GM12878 (cell line): ENCODE measurements around the gene MRTFB. TPM values are rescaled to one million over a fixed set of nuclear protein-coding genes. Genes with fewer than 3 reads are reported as not detected.

Experiments used
- ATAC-seq: fragments of 200-7000 bp; cut with Tn5 transposase; 3 replicates; pipeline ENCODE4 v1.9.1; 2020; ENCODE audit warnings: mild to moderate bottlenecking, moderate library complexity
- BruUV-seq: library from RNA; stranded (reverse); fragments of 400-500 nt; replicated peaks from 2 replicates; lab custom pipeline; 2021; lab: Mats Ljungman, UMichigan
- CTCF ChIA-PET: fragments of 300-600 bp; sonication (Branson Sonifier 250); formaldehyde crosslinking; extraction: SDS; loops from one replicate; lab custom pipeline; 2021; ENCODE audit warnings: inconsistent platforms; lab: Yijun Ruan, JAX
- POLR2A ChIA-PET: fragments of 350-600 bp; formaldehyde crosslinking; extraction: SDS; loops from one replicate; lab custom pipeline; 2021; ENCODE audit warnings: inconsistent platforms; lab: Charles Lee
- RAD21 ChIA-PET: fragments of 300-600 bp; sonication (Branson Sonifier 250); formaldehyde crosslinking; loops from one replicate; lab custom pipeline; 2023; ENCODE audit warnings: antibody characterized with exemption; ENCODE audit not compliant: unreplicated experiment; lab: Charles Lee
- SMC1A ChIA-PET: fragments of 300-600 bp; sonication (Branson Sonifier 250); formaldehyde crosslinking; loops from one replicate; lab custom pipeline; 2023; ENCODE audit not compliant: unreplicated experiment, uncharacterized antibody; lab: Charles Lee
- DNase-seq: peaks from one replicate; pipeline ENCODE4 v3.0.0-alpha.2; 2011; ENCODE audit warnings: low read depth, low spot score
- FAIRE-seq: peaks from 3 replicates; lab custom pipeline; 2011; peaks lifted over from hg19 to GRCh38; lab: Jason Lieb, UNC
- H2AFZ ChIP-seq: 2 replicates; pipeline ENCODE4 v1.6.0; 2011; ENCODE audit warnings: low read depth, low read length, control low read depth; ENCODE audit not compliant: control insufficient read depth
- H3K27ac ChIP-seq: 2 replicates; pipeline ENCODE4 v1.5.1; 2011; ENCODE audit warnings: control low read depth; ENCODE audit not compliant: control insufficient read depth, insufficient read depth
- H3K27me3 ChIP-seq, 2 experiments: replicated peaks in 1 of 2; 2 replicates each; pipeline versions ENCODE4 v1.6.0 to v1.6.1; 2011; ENCODE audit warnings: low read length in 1 of 2; ENCODE audit not compliant: control insufficient read depth in 2 of 2, insufficient read depth in 2 of 2
- H3K36me3 ChIP-seq, 2 experiments: 2 replicates each; pipeline ENCODE4 v1.5.1; 2011; ENCODE audit warnings: low read length in 1 of 2; ENCODE audit not compliant: control insufficient read depth in 2 of 2, insufficient read depth in 2 of 2
- H3K4me1 ChIP-seq: 2 replicates; pipeline ENCODE4 v1.6.1; 2011; ENCODE audit warnings: mild to moderate bottlenecking, low read length, moderate library complexity, mixed read lengths; ENCODE audit not compliant: control insufficient read depth, insufficient read depth
- H3K4me2 ChIP-seq: 2 replicates; pipeline ENCODE4 v1.6.0; 2011; ENCODE audit warnings: control low read depth; ENCODE audit not compliant: control insufficient read depth, insufficient read depth
- H3K4me3 ChIP-seq: fragments of 200-600 bp; sonication (generic); 2 replicates; pipeline ENCODE4 v1.5.1; 2016
- H3K79me2 ChIP-seq: 2 replicates; pipeline ENCODE4 v1.6.0; 2011; ENCODE audit warnings: low read length; ENCODE audit not compliant: control insufficient read depth, insufficient read depth
- H3K9ac ChIP-seq: 2 replicates; pipeline ENCODE4 v1.8.0; 2011; ENCODE audit warnings: low read length, control low read depth, mixed read lengths; ENCODE audit not compliant: control insufficient read depth, insufficient read depth
- H3K9me3 ChIP-seq: replicated peaks from 3 replicates; pipeline ENCODE4 v1.5.1; 2011; ENCODE audit warnings: mild to moderate bottlenecking, low read length; ENCODE audit not compliant: control insufficient read depth, insufficient read depth
- H4K20me1 ChIP-seq: 2 replicates; pipeline ENCODE4 v1.6.0; 2011; ENCODE audit not compliant: control insufficient read depth, insufficient read depth
- BRCA1 ChIP-seq: IDR thresholded peaks from 2 replicates; pipeline ENCODE4 v1.6.1; 2011; ENCODE audit warnings: low read depth, low read length, improper control_type of control experiment
- EED ChIP-seq: sonication (generic); IDR thresholded peaks from 2 replicates; pipeline ENCODE4 v1.6.1; 2016; ENCODE audit warnings: antibody characterized with exemption, low read depth
- EP300 ChIP-seq, 2 experiments: fragments of 150-350 bp in 1 of 2; IDR thresholded peaks; 2 replicates each; pipeline ENCODE4 v1.6.1; 2011 to 2012; ENCODE audit warnings: low read depth in 2 of 2, low read length in 2 of 2, borderline replicate concordance in 1 of 2, improper control_type of control experiment in 1 of 2, inconsistent platforms in 1 of 2; ENCODE audit not compliant: control insufficient read depth in 1 of 2
- IRF5 ChIP-seq: fragments of 450-650 bp; IDR thresholded peaks from 2 replicates; pipeline ENCODE4 v1.6.1; 2017; ENCODE audit warnings: borderline replicate concordance
- JUNB ChIP-seq: IDR thresholded peaks from 2 replicates; pipeline ENCODE4 v1.6.1; 2016; ENCODE audit warnings: antibody characterized with exemption, mild to moderate bottlenecking
- PAX8 ChIP-seq: fragments of 450-650 bp; IDR thresholded peaks from 2 replicates; pipeline ENCODE4 v1.6.1; 2017; ENCODE audit warnings: mild to moderate bottlenecking, moderate library complexity
- POLR2AphosphoS5 ChIP-seq: IDR thresholded peaks from 2 replicates; pipeline ENCODE4 v1.6.1; 2011; ENCODE audit warnings: mild to moderate bottlenecking, low read length, inconsistent platforms
- SMAD5 ChIP-seq: IDR thresholded peaks from 2 replicates; pipeline ENCODE4 v1.6.1; 2016; ENCODE audit warnings: antibody characterized with exemption, low read depth
- SPI1 ChIP-seq: IDR thresholded peaks from 2 replicates; pipeline ENCODE4 v1.6.1; 2011; ENCODE audit warnings: low read depth, mild to moderate bottlenecking, low read length, moderate library complexity, borderline replicate concordance; ENCODE audit not compliant: insufficient read depth
- STAT1 ChIP-seq: fragments of 450-650 bp; conservative IDR thresholded peaks from 2 replicates; pipeline ENCODE4 v1.6.1; 2014; ENCODE audit warnings: antibody characterized with exemption, mild to moderate bottlenecking
- ZBED1 ChIP-seq: IDR thresholded peaks from 2 replicates; pipeline ENCODE4 v1.6.1; 2016; ENCODE audit warnings: borderline replicate concordance
- ZNF24 ChIP-seq: fragments of 450-650 bp; IDR thresholded peaks from 2 replicates; pipeline ENCODE4 v1.6.1; 2017; ENCODE audit warnings: antibody characterized with exemption, mild to moderate bottlenecking
- WGBS: methylation state at CpG from one replicate; pipeline ENCODE4 v1.1.6; 2016; ENCODE audit warnings: low lambda C conversion rate; ENCODE audit not compliant: insufficient replicate concordance, insufficient coverage; ENCODE audit errors: missing lambda C conversion rate; 5-methylcytosine and 5-hydroxymethylcytosine counted together
- in situ Hi-C: fragments of 300-500 bp; cut with MboI; formaldehyde crosslinking; loops from 9 replicates; pipeline ENCODE4 v1.14.3; 2018; ENCODE audit warnings: mixed read lengths
- intact Hi-C: fragments of 100-400 bp; cut with micrococcal nuclease; formaldehyde crosslinking; loops from one replicate; pipeline ENCODE4 v1.14.2; 2022; ENCODE audit not compliant: unreplicated experiment
- polyA plus RNA-seq, 11 experiments: library from polyadenylated mRNA; depleted of rRNA in 4 of 11; unstranded in 6 of 11; stranded (reverse) in 5 of 11; fragments of >200 nt; fragmentation: Nextera tagmentation in 4 of 11; fragmentation: Illumina TruSeq in 1 of 11; extraction: Ambion mirVana in 4 of 11; extraction: Trizol in 1 of 11; gene quantifications; 1 replicate in 1 of 11; 2 replicates in 10 of 11; pipeline versions ENCODE4 v1.2.1 to v1.2.3, GENCODE V29; 2011 to 2016; ENCODE audit warnings: inconsistent platforms in 2 of 11, missing spikeins in 2 of 11, low read depth in 1 of 11
- total RNA-seq, 4 experiments: library from RNA; depleted of rRNA in 3 of 4; stranded (reverse); fragments of >200 nt in 3 of 4; fragmentation: Illumina TruSeq in 1 of 4; extraction: Trizol in 1 of 4; gene quantifications; 2 replicates each; pipeline versions ENCODE4 v1.2.1 to v1.2.3, GENCODE V29; 2013 to 2021
- TF ChIP-seq, protein P1 (sequence below): fragments of 450-650 bp; IDR thresholded peaks from 2 replicates; pipeline ENCODE4 v1.6.1; 2017; ENCODE audit warnings: mild to moderate bottlenecking, moderate library complexity
- TF ChIP-seq, protein P2 (sequence below): fragments of 450-650 bp; IDR thresholded peaks from 2 replicates; pipeline ENCODE4 v1.6.1; 2016; ENCODE audit warnings: mild to moderate bottlenecking

The MRTFB gene
- total and polyA plus RNA-seq, 10 of the 15 experiments (the other 5 are each of a cell fraction or from before 2014, with no cell fraction given): 2.1 to 14.3 (median 8.0) TPM

GRCh38 chr16:14199624-14200023 lies 128.5 kb downstream of the MRTFB start (continued):
- no peak for TF ChIP-seq IRF5
- TF ChIP-seq POLR2AphosphoS5: no peak
- no peak for TF ChIP-seq BRCA1

GRCh38 chr16:14202095-14202494 lies 131.0 kb downstream of the MRTFB start:
- Histone ChIP-seq H3K9ac (no peak overlapping the region), H2AFZ (no peak overlapping the region), H4K20me1 (no peaks in the 10 kb centered on the region), H3K36me3 (no peaks in the 10 kb centered on the region), H3K27ac (no peak overlapping the region), H3K4me2 (no peak overlapping the region), H3K27me3 (no peaks in the 10 kb centered on the region), H3K79me2 (no peaks in the 10 kb centered on the region), H3K4me3 (no peak overlapping the region), H3K4me1 (peaks cover 10% of the 10 kb centered on the region), H3K9me3 (no peaks in the 10 kb centered on the region; the same call in 2 of the 3 replicates)
- 88% methylated on average over 3 of the region's 3 CpGs for WGBS
- DNase-seq: no peak
- in situ Hi-C loops: no loop called here
- intact Hi-C loops: loop anchor here (2.0 kb wide), 1 partner anchor 245 kb away; no protein-coding TSS in a partner anchor
- ATAC-seq: no peak
- RAD21 ChIA-PET: no interaction called here
- no TSS peak for BruUV-seq
- SMC1A ChIA-PET: interaction anchor here (1.1 to 2.6 kb wide), 2 partner anchors 15 to 205 kb away, joined by 3 to 8 read pairs; no protein-coding TSS in a partner anchor
- FAIRE-seq: no peak
- TF ChIP-seq EED (no peak), POLR2AphosphoS5 (no peak), ZBED1 (no peak), SPI1 (no peak), EP300 (IDR thresholded peaks at IDR 0.05; ENCODE audit: borderline replicate concordance in 1 of 2, control insufficient read depth in 1 of 2, low read depth in 2 of 2, low read length in 2 of 2) (no peak), ZNF24 (no peak), STAT1 (no peak), PAX8 (no peak), SMAD5 (no peak), JUNB (no peak)
- TF ChIP-seq, protein P1, sequence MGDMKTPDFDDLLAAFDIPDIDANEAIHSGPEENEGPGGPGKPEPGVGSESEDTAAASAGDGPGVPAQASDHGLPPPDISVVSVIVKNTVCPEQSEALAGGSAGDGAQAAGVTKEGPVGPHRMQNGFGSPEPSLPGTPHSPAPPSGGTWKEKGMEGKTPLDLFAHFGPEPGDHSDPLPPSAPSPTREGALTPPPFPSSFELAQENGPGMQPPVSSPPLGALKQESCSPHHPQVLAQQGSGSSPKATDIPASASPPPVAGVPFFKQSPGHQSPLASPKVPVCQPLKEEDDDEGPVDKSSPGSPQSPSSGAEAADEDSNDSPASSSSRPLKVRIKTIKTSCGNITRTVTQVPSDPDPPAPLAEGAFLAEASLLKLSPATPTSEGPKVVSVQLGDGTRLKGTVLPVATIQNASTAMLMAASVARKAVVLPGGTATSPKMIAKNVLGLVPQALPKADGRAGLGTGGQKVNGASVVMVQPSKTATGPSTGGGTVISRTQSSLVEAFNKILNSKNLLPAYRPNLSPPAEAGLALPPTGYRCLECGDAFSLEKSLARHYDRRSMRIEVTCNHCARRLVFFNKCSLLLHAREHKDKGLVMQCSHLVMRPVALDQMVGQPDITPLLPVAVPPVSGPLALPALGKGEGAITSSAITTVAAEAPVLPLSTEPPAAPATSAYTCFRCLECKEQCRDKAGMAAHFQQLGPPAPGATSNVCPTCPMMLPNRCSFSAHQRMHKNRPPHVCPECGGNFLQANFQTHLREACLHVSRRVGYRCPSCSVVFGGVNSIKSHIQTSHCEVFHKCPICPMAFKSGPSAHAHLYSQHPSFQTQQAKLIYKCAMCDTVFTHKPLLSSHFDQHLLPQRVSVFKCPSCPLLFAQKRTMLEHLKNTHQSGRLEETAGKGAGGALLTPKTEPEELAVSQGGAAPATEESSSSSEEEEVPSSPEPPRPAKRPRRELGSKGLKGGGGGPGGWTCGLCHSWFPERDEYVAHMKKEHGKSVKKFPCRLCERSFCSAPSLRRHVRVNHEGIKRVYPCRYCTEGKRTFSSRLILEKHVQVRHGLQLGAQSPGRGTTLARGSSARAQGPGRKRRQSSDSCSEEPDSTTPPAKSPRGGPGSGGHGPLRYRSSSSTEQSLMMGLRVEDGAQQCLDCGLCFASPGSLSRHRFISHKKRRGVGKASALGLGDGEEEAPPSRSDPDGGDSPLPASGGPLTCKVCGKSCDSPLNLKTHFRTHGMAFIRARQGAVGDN: no peak
- TF ChIP-seq, protein P2, sequence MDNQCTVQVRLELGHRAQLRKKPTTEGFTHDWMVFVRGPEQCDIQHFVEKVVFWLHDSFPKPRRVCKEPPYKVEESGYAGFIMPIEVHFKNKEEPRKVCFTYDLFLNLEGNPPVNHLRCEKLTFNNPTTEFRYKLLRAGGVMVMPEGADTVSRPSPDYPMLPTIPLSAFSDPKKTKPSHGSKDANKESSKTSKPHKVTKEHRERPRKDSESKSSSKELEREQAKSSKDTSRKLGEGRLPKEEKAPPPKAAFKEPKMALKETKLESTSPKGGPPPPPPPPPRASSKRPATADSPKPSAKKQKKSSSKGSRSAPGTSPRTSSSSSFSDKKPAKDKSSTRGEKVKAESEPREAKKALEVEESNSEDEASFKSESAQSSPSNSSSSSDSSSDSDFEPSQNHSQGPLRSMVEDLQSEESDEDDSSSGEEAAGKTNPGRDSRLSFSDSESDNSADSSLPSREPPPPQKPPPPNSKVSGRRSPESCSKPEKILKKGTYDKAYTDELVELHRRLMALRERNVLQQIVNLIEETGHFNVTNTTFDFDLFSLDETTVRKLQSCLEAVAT: no peak
- POLR2A ChIA-PET: no interaction called here
- CTCF ChIA-PET: interaction anchor here (2.4 to 2.5 kb wide), 3 partner anchors 11 to 15 kb away, joined by 5 to 8 read pairs (median 7); no protein-coding TSS in a partner anchor
